GM18861 (cell line): ENCODE measurements around the gene TSPAN13.
"Not testable (repeated sequence)": the region's sequence is repeated elsewhere in the genome, so short reads cannot be mapped to it uniquely, and the experiment has no call there.

Experiments
- ATAC-seq: cut with Tn5 transposase; IDR thresholded peaks from one replicate; pipeline ENCODE4 v1.9.1; 2021; ENCODE audit not compliant: unreplicated experiment

The TSPAN13 gene

GRCh38 chr7:16740623-16740953 is 13.0 kb upstream of the TSPAN13 start:
- no peak for ATAC-seq

- no peak for ATAC-seq
These were observed 12.6 kb upstream of the TSPAN13 start for GRCh38 chr7:16740996-16741395.

DNA sequence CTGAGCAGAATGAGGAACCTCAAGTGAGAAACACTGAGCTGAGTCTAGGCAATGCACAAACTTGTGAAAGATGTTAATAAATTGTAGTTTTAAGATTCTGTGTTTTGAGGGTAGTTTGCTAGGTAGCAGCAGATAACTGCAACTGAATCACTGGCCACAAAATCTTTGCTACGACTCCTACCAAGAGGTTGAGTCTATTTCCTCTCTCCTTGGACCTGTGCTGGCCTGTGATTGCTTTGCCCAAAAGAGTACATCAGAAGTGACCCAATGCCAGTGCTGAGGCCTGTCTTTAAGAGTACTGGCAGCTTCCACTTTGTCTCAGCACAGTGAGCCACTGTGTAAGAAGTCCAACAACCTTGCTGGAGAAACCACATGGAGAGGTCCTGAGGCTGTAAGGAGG is 11.9 kb upstream of the TSPAN13 start:
- no peak for ATAC-seq

DNA sequence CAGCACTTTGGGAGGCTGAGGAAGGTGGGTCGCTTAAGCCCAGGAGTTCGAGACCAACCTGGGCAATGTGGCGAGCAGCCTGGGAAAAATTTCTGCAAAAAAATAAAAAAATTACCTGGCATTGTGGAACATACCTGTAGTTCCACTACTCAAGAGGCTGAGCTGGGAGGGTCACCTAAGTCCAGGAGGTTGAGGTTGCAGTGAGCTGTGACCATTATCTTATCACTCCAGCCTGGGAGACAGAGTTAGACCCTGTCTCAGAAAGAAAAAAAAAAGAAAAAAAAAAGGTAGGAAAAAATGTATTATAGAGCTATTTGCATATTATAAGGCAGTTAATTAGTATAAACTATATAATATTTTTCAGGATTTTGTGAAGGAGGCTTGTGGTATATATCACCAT is 11.0 kb upstream of the TSPAN13 start:
- ATAC-seq = no peak

GRCh38 chr7:16743236-16743635 is 10.3 kb upstream of the TSPAN13 start:
- ATAC-seq = no peak

DNA sequence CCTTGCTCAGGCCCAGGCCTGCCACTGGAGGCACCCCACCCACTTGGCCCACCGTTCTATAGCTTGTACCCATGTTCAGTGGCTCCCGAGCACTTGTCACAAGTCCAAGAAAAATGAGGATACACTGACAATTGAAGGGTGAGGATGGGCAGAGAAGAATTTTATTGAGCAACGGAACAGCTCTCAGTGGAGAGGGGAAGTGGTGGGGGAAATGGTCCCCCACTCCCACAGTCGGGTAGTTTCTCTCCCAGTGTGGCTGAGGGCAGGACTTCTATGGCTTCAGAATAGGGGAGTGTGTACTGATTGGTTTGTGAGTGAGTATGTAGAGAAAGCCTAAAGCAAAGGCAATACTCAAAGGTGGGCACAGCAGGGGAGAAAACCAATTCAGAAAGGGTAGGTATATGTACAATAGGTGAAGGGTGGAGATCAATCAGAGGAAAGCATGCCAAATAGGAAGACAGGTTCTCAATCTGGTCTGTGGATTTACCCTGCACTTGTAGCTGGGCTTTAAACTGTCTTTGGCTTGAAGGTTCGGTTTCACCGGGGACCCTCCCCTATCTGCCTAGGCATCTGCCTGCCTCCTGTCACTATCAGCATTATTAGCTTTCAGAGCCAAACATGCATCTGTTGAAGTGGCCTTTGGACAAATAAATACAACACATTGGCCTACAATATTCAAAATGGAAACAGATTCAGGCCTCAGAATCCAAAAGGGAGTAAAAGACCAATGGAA is 8.9 kb upstream of the TSPAN13 start:
- no peak for ATAC-seq

- ATAC-seq = no peak
These were observed 7.9 kb upstream of the TSPAN13 start for GRCh38 chr7:16745645-16746044.

- no peak for ATAC-seq
These were observed 6.5 kb upstream of the TSPAN13 start for GRCh38 chr7:16747102-16747501.

GRCh38 chr7:16753932-16754855 is 639 bp downstream of the TSPAN13 start:
- no peak for ATAC-seq

DNA sequence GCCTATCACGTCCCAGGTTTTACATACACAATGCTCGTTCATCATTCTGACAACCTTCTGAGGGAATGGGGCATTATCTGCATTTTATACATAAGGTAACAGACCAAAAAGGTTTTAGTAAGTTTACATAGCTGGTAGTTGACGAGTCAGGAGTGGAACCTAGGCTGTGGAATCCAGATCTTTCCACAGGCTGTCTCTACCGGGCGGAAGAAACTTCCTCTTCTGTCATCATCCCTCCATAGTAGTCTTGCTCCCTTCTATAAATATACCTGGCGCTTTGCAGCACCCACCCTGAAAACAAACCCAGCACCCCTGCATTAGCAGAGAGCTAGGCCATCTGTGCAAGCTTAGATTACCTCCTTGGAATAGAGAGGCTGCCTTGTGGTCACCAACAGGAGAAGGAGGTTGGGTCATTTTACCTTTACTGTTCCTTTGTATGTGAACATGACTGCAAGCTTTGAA is 1.3 kb downstream of the TSPAN13 start:
- no peak for ATAC-seq

- no peak for ATAC-seq
These were observed 1.8 kb downstream of the TSPAN13 start for GRCh38 chr7:16755397-16755796.

- no peak for ATAC-seq
These were observed 4.5 kb downstream of the TSPAN13 start for GRCh38 chr7:16758036-16758435.

- ATAC-seq = no peak
These were observed 5.4 kb downstream of the TSPAN13 start for GRCh38 chr7:16758631-16759611.

GRCh38 chr7:16759840-16760239 is 6.3 kb downstream of the TSPAN13 start:
- no peak for ATAC-seq

GRCh38 chr7:16762177-16762576 is 8.6 kb downstream of the TSPAN13 start:
- ATAC-seq = no peak

DNA sequence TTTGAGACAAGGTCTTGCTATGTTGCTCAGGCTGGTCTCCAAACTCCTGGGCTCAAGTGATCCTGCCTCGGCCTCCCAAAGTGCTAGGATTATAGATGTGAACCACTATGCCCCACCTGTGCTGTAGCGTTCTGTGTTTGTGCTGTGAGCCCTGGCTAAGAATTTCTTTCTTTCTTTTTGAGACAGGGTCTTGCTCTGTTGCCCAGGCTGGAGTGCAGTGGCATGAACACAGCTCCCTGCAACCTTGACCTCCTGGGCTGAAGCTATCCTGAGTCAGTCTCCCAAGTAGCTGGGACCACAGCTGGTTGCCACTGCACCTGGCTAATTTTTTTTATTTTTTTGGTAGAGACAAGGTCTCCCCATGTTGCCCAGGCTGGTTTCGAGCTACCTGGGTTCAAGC is 11.4 kb downstream of the TSPAN13 start:
- no peak for ATAC-seq

GRCh38 chr7:16765436-16765859 is 11.9 kb downstream of the TSPAN13 start:
- ATAC-seq = no peak

DNA sequence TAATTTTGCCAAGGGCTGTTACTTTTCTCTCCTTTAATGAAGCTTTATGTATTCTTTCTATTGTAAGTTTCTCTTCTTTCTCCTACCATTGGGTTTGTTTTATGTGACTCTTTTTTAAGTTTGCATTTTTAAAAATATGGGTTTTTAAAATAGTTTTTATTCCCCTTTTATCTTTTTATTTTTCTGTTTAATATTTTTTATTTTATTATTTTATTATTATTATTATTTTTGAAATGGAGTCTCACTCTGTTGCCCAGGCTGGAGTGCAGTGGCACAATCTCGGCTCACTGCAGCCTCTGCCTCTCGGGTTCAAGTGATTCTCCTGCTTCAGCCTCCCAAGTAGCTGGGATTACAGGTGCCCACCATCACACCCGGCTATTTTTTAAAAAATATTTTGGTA is 16.4 kb downstream of the TSPAN13 start:
- ATAC-seq = not testable (repeated sequence)

- no peak for ATAC-seq
These were observed 17.2 kb downstream of the TSPAN13 start for GRCh38 chr7:16770657-16771329.

DNA sequence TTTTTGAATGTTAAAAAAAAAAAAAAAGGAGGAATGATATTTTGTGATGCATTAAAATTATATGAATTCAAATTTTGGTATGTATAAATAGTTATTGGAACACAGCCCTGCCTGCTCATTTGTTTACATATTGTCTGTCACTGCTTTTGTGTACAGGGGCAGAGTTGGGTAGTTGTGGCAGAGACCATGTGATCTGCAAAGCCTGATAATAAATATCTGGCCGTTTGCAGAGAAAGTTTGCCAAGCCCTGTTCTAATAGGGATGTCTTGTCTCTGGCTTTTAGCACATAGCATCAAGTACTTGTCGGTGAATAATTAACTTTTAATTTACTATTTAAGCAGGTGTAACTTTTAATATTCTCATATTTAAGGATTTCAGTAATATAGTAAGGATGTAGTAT is 19.8 kb downstream of the TSPAN13 start:
- no peak for ATAC-seq
